NCI-H1417 (cell line): Measurements from ENCODE around the gene CACNA1C.

Experiments used
- DNase-seq, 3 experiments: peaks; one replicate each; lab custom pipeline; 2025; lab: John Stamatoyannopoulos, UW

CACNA1C gene

GRCh38 chr12:2170376-2170775, 117.6 kb downstream of the CACNA1C start:
- DNase-seq = no peak

GRCh38 chr12:2171672-2172426, 119.1 kb downstream of the CACNA1C start:
- DNase-seq = peak in 1 of 3 experiments; percentile 49

- no peak for DNase-seq
These were observed 119.9 kb downstream of the CACNA1C start for GRCh38 chr12:2172491-2173214.

- no peak for DNase-seq
These were observed 121.2 kb downstream of the CACNA1C start for GRCh38 chr12:2173971-2174370.

GRCh38 chr12:2177003-2177402, 124.2 kb downstream of the CACNA1C start:
- DNase-seq = peak in 2 of 3 experiments; percentile 33 to 66

- no peak for DNase-seq
These were observed 125.0 kb downstream of the CACNA1C start for GRCh38 chr12:2177751-2178150.

- DNase-seq = no peak
These were observed 126.3 kb downstream of the CACNA1C start for GRCh38 chr12:2179058-2179457.

- no peak for DNase-seq
These were observed 127.4 kb downstream of the CACNA1C start for GRCh38 chr12:2179953-2180736.

GRCh38 chr12:2180737-2181082, 127.9 kb downstream of the CACNA1C start:
- DNase-seq = no peak

- peak in 1 of 3 experiments; percentile 10 for DNase-seq
These were observed 131.1 kb downstream of the CACNA1C start for GRCh38 chr12:2183556-2184541.

- DNase-seq = no peak
These were observed 133.1 kb downstream of the CACNA1C start for GRCh38 chr12:2185751-2186341.

GRCh38 chr12:2187195-2187945, 134.6 kb downstream of the CACNA1C start:
- DNase-seq = no peak

- no peak for DNase-seq
These were observed 137.3 kb downstream of the CACNA1C start for GRCh38 chr12:2190085-2190484.

- DNase-seq = no peak
These were observed 138.2 kb downstream of the CACNA1C start for GRCh38 chr12:2190896-2191533.

GRCh38 chr12:2191534-2192153, 138.9 kb downstream of the CACNA1C start:
- DNase-seq = no peak

GRCh38 chr12:2192231-2192630, 139.4 kb downstream of the CACNA1C start:
- DNase-seq = no peak

GRCh38 chr12:2194060-2194459, 141.3 kb downstream of the CACNA1C start:
- no peak for DNase-seq

GRCh38 chr12:2194571-2194970, 141.8 kb downstream of the CACNA1C start:
- no peak for DNase-seq

- no peak for DNase-seq
These were observed 142.3 kb downstream of the CACNA1C start for GRCh38 chr12:2195085-2195484.
